GM19043 (cell line): ENCODE measurements around the gene EMP1.

Source experiments
- ATAC-seq: cut with Tn5 transposase; IDR thresholded peaks from one replicate; pipeline ENCODE4 v1.9.1; 2021; ENCODE audit warnings: low read depth; ENCODE audit not compliant: unreplicated experiment

Gene EMP1

DNA sequence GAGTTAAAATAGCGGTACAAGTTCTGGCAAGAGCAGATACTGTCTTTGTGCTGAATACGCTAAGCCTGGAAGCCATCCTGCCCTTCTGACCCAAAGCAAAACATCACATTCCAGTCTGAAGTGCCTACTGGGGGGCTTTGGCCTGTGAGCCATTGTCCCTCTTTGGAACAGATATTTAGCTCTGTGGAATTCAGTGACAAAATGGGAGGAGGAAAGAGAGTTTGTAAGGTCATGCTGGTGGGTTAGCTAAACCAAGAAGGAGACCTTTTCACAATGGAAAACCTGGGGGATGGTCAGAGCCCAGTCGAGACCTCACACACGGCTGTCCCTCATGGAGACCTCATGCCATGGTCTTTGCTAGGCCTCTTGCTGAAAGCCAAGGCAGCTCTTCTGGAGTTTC lies 18.5 kb downstream of the EMP1 start:
- ATAC-seq: no peak

DNA sequence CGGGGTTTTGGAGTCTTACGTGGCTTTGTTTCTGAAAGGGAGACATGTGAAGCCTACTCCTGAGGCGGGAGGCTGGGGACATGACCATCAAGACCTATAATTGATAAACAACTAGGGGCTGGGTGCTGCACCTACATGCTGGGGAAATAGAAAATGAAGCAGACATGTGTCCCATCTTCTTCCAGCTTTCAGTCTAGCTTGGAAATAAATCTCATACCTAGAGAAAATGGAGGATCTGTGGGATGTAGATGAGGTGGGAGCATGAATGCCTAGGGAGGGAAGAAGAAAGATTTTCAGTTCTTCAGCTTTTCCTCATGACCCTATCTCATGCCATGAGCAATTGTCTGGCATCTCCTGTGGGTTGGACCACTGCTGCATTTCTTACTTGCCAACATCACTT lies 22.1 kb downstream of the EMP1 start:
- ATAC-seq: no peak

DNA sequence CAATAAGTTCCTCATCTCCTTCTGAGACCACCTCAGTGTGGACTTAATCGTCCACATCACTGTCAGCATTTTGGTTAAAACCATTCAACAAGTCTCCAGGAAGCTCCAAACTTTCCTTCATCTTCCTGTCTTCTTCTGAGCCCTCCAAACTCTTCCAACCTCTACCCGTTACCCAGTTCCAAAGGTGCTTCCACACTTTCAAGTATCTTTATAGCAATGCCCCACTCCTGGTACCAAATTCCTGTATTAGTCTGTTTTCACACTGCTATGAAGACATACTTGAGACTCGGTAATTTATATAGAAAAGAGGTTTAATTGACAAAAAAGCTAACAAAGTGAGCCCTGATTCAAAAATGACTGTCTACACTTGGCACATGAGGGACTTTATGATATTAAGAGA lies 22.8 kb downstream of the EMP1 start:
- ATAC-seq: no peak

DNA sequence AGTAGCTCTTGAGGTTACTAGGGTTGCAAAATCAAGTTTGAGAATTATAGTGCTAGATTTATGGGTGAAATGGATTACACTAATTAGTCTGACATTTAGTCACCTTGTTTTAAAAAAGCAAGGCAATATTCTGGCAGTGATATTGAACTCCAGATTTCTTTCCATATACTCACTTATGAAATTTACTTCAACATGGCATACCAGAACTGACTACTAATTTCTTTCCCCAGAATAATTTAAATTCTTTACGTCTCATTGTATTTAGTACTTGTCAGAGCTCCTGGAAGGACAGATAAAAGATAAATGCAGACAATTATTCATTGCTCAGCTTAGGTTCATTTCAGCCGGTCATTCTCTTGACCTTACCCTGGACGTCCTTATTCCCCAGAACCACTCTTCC lies 24.3 kb downstream of the EMP1 start:
- ATAC-seq: no peak

DNA sequence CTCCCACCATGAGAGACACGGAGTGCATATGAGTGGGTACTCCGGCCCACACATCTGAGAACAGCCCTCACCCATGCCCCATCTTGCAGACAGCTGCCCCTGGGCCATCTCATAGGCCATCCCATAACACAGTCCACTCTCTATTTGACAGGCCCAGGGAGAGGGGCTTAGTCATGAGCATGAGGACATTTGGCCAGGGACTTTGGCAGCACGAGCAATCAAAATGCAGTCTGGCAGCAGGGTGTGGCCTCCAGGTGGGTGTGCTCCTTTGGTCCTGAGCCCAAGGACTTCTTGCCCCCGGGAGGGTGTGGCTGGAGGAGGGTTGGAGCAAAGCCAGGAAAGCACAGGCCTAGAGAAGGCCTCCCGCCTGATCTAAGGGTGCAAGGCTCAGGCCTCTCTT lies 25.6 kb downstream of the EMP1 start:
- ATAC-seq: no peak

DNA sequence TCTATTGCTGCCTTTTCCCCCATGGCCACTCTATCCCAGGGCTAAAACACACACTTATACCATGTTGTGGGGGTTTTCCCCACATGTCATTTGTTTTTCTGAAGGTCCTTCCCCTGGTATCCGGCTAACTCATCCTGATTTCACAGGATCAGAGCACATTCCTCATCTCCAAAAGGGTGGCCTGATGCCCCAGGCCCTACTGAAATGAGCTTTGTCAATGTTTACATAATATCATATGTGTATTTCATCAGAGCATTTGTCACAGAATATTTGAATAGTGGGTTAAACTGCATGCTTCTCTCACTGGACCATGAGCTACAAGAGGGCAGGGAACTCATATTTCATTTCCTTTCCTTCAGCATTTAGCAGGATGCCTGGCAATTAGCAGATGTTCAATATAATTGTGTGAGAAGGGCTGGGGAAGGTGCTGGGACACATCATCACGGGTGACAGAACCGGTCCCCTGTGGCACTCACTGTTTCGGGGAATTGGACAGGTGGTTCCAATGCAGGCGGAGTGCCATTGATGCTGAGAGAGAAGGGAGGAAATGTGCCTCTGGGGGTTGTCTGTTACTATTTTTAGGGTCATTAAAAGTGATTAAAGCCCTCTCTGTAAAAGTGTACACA lies 26.8 kb downstream of the EMP1 start:
- no peak for ATAC-seq

DNA sequence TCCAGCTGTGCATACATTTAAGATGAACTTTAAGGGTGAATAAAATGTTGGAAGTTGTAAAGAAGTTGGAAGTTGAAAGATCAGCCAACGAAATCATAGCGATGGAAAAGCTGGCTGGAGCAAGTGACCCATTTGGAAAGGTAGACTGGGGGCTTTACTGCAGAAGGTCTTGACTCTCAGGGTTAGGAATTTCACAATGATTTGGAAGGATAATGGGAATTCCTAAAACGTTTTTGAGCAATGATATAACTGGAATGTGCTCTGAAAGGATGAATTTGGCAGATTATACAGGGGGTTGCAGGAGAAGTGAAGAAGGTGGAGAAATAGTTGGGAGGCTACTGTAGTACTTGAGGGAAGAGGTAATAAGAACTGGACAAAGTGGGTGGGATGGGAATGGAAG lies 27.4 kb downstream of the EMP1 start:
- ATAC-seq: no peak

DNA sequence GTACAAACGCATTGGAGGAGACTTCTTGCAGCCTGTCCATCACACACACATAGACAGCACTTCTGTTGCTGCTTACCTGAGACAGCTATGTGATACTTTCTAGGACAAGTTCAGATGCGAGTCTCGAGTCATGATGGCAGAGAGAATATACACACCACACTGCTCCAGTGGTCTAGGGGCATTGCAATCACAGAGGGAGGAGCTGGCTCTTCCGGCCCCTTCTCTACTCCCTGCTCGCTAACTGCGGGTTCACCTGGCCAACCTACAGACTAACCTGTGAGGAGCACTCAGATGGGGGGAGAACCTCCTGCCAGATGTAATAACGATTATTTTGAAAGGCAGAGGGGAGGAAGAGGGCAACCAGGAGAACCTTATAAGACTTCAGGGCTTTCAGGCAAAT lies 30.7 kb downstream of the EMP1 start:
- no peak for ATAC-seq

DNA sequence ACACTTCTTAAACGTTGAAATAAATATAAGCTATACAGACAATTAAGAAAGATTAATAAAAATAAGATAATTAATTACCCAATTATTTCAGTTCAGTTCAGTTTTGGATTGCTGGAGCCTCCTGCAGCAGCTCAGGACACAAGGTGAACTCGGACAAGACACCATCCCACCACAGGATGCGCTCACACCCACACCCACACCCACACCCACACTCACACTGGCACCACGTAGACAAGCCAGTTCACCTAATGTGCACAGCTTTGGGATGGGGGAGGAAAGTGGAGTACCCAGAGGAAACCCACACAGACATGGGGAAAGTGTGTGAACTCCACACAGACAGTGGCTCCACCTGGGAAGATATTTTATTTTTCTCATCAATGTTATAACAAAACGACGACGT lies 32.1 kb downstream of the EMP1 start:
- ATAC-seq: no peak

DNA sequence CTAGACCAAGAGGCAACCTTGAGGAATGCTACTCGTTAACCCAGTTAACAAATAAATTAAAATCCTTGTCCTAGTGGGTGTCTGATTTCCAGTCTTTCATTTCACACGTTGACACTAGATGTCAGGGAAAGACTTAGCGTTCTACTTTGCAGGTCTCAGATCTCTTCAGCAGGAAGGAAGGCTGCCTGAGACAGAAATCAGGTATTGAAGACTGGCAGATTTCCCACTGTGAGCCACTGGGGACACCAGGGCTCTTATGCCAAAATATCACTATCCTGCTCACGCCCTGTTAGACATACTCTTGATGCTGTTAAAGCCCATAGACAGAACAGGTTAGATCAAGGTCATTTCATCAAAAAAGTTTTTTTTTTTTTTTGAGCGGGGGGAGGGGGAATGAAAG lies 33.0 kb downstream of the EMP1 start:
- ATAC-seq: no peak

DNA sequence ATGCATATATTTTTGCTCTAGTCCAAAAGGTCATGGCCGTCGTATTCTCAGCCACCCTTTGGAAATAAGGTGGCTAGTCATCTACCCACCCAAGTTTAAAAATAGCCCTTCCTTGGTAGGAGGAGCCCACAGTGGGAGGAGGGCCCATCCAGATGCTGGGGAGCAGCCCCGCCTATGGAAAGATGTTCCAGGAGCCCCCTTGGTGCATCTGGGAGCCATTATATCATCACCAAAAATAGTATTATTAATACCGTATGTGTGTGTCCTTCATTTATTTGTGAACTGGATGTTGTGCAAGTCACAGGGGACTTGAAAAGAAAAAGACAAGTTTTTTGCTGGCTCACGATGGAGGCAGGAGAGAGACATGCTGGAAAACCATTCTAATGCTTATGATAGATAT lies 34.0 kb downstream of the EMP1 start:
- ATAC-seq: no peak

DNA sequence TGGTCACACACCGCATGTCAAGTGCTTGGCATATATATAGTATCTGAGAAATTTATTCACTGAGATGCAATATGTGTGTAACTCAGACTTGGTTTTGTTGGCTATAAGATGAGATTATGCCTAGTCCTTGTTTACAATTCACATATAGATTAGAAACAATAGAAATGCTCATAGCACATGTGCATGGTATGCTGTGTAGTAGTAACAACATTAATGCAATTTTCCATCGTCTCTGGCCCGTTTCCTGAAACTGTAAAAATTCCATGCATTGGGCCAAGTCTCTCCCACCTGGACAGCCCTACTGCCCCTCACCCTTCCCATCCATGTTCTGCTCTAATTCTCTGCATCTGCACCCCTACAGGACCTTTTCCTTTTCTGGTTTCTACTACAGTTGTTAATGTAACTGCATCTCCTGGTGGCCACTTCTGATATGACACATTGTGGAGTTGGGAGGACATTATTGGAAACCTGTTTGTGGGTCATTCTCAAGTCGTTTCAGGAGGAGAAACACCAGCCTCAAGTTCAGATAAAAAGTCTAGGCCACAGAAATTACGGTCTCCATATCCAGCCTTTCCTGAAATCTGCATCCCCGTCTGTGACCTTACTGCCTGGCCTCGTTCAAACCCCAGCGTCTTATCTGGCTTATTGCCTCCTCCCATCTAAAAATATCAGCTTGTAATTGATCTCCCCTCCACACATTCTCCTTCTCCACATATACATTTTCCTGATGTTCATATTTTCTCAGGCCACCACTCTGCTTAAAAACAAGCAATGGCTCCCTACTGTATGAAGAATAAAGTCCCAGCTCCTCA lies 37.5 kb downstream of the EMP1 start:
- no peak for ATAC-seq

DNA sequence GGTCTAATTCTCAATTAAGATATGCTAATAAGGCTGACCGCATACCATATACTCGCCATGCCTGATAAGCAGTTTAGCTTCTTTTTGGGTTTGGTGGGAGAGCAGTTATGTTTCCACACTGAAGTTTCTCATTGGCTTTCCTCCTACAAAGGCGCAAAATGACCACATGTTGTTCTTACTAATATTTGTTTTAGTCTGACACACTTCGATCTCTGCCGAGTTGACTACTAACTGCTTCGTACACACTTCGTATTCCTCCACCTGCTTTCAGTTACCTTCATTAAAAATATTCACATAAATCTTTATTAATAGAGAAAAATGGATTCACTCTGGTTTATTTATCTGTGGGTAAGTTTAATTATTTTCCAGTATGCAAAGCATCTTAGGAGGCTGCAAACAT lies 41.7 kb downstream of the EMP1 start:
- ATAC-seq: no peak

DNA sequence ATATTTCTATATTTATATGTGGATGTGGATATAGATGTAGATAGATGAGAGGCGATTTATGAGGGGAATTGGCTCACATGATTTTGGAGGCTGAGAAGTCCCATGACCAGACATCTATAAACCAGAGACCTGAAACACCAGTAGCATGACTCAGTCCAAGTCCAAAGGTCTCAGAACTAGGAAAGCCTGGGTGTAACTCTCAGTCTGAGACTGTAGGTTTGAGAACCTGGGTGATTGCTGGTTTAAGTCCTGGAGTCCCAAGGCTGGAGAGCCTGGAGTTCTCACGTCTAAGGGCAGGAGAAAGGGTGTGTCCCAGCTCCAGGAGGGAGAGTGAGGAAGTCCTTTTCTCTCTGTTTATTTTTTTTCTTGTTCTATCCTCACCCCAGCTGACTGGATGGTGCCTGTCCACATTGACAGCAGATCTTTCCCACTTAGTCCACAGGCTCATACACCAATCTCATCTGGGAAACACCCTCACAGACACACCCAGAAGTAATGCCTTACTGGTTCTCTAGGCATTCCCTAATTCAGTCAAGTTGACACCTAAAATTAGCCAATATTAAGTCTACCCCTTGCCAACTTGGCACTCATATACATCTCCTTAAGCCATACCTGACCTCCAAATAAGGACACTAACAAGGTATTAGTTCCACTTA lies 45.4 kb downstream of the EMP1 start:
- ATAC-seq: no peak

DNA sequence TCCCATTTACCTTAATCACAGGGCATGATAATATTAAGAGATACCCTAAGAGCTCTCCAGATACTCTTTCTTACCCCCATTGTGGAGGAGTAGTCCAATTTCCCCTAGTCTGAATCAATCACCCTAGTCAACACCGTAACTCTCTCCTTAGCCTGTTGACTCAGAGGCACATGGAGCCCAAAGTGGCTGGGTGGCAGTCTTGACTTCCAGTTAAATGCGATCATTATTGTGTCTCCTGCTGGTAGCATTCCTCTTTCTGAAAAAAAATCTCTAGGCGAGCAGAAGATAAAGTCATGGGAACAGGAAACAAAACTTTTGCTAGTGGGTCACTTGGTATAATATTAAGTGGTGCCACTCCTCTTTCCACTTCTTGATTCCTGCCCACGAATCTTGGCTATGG lies 46.4 kb downstream of the EMP1 start:
- no peak for ATAC-seq

DNA sequence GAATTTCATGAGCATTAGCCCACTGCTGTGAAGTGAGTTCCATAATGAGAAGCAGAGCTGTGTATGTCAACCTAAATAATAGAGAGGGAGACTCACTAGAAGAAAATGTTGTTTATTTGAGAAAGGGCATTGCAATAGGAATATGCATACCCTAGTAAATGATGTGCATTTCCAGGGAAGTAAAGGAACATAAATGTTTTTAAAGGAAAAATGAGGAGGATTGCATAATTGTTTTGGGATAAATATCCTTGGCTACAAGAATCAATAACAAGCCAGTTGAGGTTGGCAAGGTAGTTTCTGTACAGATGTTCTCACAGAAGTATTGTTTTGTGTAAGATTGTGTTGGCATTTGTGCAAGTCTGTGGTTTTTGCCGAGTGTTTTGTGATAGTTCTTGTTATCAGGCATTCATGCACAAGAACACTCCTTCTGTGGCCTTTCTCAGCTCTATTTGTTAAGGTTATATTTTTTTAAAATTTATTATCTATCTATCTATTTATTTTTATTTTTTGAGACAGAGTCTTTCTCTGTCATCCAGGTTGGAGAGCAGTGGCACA lies 47.1 kb downstream of the EMP1 start:
- no peak for ATAC-seq

DNA sequence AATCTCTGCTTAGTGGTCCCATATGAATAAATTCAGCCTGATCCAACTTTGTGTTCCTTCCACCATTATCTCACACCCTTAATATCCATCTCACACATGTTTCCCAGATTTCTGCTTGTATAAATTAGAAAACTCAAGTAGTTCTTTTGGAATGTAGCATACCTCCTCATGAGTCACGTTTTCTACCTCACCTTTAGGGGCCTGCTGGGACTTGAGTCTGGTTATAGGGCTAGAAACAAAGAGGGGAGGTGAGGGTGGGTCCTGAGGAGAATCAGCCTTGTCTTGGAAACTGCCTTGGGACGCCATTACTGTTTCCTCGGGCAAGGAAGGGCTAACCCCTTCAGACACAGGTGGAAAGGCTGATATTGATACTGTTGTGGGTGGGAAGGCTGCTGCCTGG lies 51.1 kb downstream of the EMP1 start:
- no peak for ATAC-seq

DNA sequence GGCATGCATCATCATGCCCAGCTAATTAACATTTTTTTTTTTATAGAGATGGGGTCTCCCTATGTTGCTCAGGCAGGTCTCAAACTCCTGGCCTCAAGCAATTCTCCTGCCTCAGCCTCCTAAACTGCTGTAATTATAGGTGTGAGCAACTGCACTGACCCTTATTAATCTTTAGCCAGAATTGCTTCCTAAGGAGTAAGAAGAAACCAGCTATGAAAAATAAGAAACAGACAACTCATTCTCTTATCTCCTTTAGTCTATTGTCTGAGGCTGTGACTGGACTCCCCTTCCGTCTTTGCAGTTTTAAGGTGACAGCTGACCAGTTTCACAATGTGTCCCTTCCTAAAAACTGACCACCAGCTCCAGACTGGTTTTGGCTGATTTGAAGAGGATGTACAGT lies 52.4 kb downstream of the EMP1 start:
- no peak for ATAC-seq

DNA sequence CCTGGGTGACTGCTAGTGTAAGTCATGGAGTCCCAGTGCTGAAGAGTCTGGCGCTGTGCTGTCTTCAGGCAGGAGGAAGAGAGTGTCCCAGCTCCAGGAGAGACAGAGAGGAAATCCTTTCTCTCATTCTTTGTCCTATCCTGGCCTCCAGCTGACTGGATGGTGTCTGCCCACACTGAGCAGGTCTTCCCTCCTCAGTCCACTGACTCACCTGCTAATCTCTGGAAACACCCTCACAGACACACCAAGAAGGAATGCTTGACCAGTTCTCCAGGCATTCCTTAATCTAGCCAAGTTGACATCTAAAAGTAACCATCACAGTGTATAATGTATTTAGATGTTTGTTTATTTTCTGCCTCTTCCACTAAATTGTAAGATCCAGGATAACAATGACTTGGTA lies 53.9 kb downstream of the EMP1 start:
- no peak for ATAC-seq

DNA sequence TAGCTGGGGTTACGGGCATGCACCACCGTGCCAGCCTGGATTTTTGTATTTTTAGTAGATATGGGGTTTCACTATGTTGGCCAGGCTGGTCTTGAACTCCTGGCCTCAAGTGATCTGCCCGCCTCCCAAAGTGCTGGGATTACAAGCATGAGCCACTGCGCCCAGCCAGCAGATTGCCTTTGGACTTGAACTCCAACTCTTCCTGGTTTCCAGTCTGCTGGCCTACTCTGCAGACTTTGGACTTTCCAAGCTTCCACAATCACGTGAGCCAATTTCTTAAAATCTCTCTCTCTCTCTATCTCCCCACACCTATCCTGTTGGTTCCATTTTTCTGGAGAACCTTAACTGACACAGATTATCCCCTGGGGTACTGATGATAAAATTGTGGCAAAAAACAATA lies 55.0 kb downstream of the EMP1 start:
- no peak for ATAC-seq

DNA sequence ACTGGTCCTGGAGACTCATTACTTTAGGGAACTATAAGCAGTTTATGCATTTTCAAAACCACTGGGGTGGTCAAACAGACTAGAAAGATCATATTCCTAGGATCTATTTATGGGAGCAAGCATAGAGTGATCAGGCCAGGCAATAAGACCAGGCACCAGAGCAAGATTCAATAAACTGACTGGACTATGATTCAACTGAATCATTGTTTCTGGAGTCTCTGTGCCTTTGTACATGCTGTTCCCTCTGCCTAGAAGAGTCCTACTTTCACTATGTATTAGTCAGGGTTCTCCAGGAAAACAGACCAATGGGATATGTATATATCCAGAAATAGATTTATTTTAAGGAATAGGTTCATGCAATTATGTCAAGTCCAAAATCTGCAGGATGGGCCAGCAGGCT lies 55.5 kb downstream of the EMP1 start:
- ATAC-seq: no peak

DNA sequence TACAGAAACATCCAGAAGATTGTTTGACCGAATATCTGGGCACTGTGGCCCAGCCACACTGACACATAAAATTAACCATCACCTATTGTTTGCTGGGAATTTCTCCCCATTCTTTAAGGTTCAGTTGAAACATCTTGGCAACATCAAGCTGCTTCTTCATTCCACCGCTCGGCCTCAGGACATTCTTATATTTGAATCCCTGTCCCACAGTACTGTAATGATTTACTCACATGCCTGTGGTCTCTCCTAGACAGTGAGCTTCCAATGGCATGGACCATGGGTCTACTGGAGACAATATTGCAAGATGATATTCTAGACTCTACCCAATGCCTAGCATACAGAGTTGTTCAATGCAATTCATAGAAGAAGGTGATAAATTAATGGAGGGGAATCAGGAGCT lies 56.1 kb downstream of the EMP1 start:
- ATAC-seq: no peak
